HG02885 (cell line): ENCODE measurements around the gene TMEM253.

Experiments
- ATAC-seq: cut with Tn5 transposase; IDR thresholded peaks from one replicate; pipeline ENCODE4 v1.9.1; 2021; ENCODE audit warnings: mild to moderate bottlenecking; ENCODE audit not compliant: unreplicated experiment, poor library complexity

TMEM253 gene

GRCh38 chr14:21089271-21089670 is 11.6 kb upstream of the TMEM253 start:
- no peak for ATAC-seq

GRCh38 chr14:21089877-21090193 is 11.0 kb upstream of the TMEM253 start:
- no peak for ATAC-seq

GRCh38 chr14:21090194-21090939 is 10.5 kb upstream of the TMEM253 start:
- no peak for ATAC-seq

GRCh38 chr14:21090940-21091663 is 9.8 kb upstream of the TMEM253 start:
- ATAC-seq, result no peak

- ATAC-seq, result no peak
Observed at GRCh38 chr14:21091821-21092272, 9.0 kb upstream of the TMEM253 start.

GRCh38 chr14:21092273-21093011 is 8.4 kb upstream of the TMEM253 start:
- peak; percentile 92 for ATAC-seq

GRCh38 chr14:21093018-21093417 is 7.8 kb upstream of the TMEM253 start:
- ATAC-seq, result no peak

- ATAC-seq, result no peak
Observed at GRCh38 chr14:21093769-21094681, 6.8 kb upstream of the TMEM253 start.

GRCh38 chr14:21095430-21096205 is 5.2 kb upstream of the TMEM253 start:
- no peak for ATAC-seq

- no peak for ATAC-seq
Observed at GRCh38 chr14:21096438-21096837, 4.4 kb upstream of the TMEM253 start.

GRCh38 chr14:21096978-21097635 is 3.8 kb upstream of the TMEM253 start:
- ATAC-seq, result no peak

- no peak for ATAC-seq
Observed at GRCh38 chr14:21097636-21098075, 3.2 kb upstream of the TMEM253 start.

- ATAC-seq, result peak; percentile 33
Observed at GRCh38 chr14:21098076-21098891, 2.6 kb upstream of the TMEM253 start, which contains the start of gene ZNF219. Gene ZNF219 (minus strand): TSS chr14:21098655. CDS start chr14:21093591, 5,064 bp downstream.

GRCh38 chr14:21098892-21099595 is 1.8 kb upstream of the TMEM253 start:
- no peak for ATAC-seq

GRCh38 chr14:21099596-21099985 is 1.3 kb upstream of the TMEM253 start:
- ATAC-seq, result no peak

- ATAC-seq, result no peak
Observed at GRCh38 chr14:21101802-21102413, 1.0 kb downstream of the TMEM253 start.
